Muscle of back (tissue), 11 donors: Measurements from ENCODE around the gene PCDHA5. TPM values are rescaled to one million over a fixed set of nuclear protein-coding genes. Genes with fewer than 3 reads are reported as not detected.
"Not testable (repeated sequence)": the region's sequence is repeated elsewhere in the genome, so short reads cannot be mapped to it uniquely, and the experiment has no call there.

Experiments
- DNase-seq, 3 donors: peaks; one replicate each; pipeline versions ENCODE4 v3.0.0 to v3.0.0-alpha.2; 2013
- polyA plus RNA-seq, 10 donors: library from polyadenylated mRNA; unstranded; fragments of 120-200 nt; gene quantifications; one replicate each; pipeline ENCODE4 v1.2.1, GENCODE V29; 2013; ENCODE audit not compliant: insufficient read length in 10 of 10

PCDHA5 gene
- polyA plus RNA-seq, 10 donors, result 0.04 to 0.07 TPM; not detected in 8

GRCh38 chr5:140822969-140823368, 1.6 kb downstream of the PCDHA5 start:
- DNase-seq, result not testable (repeated sequence)

GRCh38 chr5:140823475-140823874, 2.1 kb downstream of the PCDHA5 start:
- DNase-seq, result no peak

GRCh38 chr5:140827704-140828361, 6.4 kb downstream of the PCDHA5 start, which contains the start of gene PCDHA6:
PCDHA6 (plus strand) TSS chr5:140827960; CDS start chr5:140828092, 132 bp downstream.
- no peak for DNase-seq

GRCh38 chr5:140828362-140828737, 6.9 kb downstream of the PCDHA5 start:
- DNase-seq, result no peak

- DNase-seq, result not testable (repeated sequence)
Observed at GRCh38 chr5:140829511-140830501, 8.4 kb downstream of the PCDHA5 start.

GRCh38 chr5:140833993-140834392, 12.6 kb downstream of the PCDHA5 start, which contains the start of gene PCDHA7:
PCDHA7 (plus strand) TSS chr5:140834269; CDS start chr5:140834384, 115 bp downstream.
- DNase-seq, result peak in 1 of 3 donors; percentile 5

- DNase-seq, result not testable (repeated sequence)
Observed at GRCh38 chr5:140834439-140835008, 13.1 kb downstream of the PCDHA5 start.

- no peak for DNase-seq
Observed at GRCh38 chr5:140835622-140836510, 14.5 kb downstream of the PCDHA5 start.

- no peak for DNase-seq
Observed at GRCh38 chr5:140840978-140841962, 19.9 kb downstream of the PCDHA5 start, which contains the start of gene PCDHA8. PCDHA8 (plus strand) TSS chr5:140841187; CDS start chr5:140841322, 135 bp downstream.

- DNase-seq, result no peak
Observed at GRCh38 chr5:140842798-140843733, 21.7 kb downstream of the PCDHA5 start.

GRCh38 chr5:140848139-140849102, 27.0 kb downstream of the PCDHA5 start, which contains the start of gene PCDHA9:
PCDHA9 (plus strand) TSS chr5:140848382; CDS start chr5:140848496, 114 bp downstream.
- not testable (repeated sequence) for DNase-seq

- not testable (repeated sequence) for DNase-seq
Observed at GRCh38 chr5:140849831-140850634, 28.6 kb downstream of the PCDHA5 start.

- no peak for DNase-seq
Observed at GRCh38 chr5:140855772-140856674, 34.6 kb downstream of the PCDHA5 start, which contains the start of gene PCDHA10. PCDHA10 (plus strand) TSS chr5:140855897; CDS start chr5:140856049, 152 bp downstream.

- DNase-seq, result no peak
Observed at GRCh38 chr5:140857177-140857986, 36.0 kb downstream of the PCDHA5 start.
